ENCODE data around the gene TSPYL2.

TSPYL2 gene

GRCh38 chrX:53126377-53126776, 44.2 kb downstream of the TSPYL2 start:
- DNase-seq (ENCODE audit: low spot score) = no peak

GRCh38 chrX:53128097-53128749, 46.1 kb downstream of the TSPYL2 start:
- no peak for DNase-seq (ENCODE audit: low spot score)

DNA sequence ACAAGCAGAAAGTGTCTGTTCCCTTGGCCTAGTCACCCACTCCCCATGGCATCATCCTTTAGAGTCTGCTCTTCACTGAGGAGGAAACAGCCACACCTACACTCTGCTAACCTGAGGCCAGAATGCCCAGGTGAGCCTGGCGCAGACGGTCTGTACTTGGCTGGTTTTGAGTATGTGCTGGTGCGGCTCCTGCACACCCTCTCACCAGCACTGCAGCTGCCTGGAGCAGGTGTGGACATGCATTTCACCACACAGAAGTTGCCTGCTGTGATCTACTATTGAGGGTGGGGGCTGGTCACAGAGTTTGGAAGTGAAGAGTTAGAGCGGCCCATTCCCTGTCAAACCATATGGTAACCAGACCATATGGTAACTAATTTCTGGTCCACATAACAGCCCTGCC, 51.2 kb downstream of the TSPYL2 start:
- no peak for DNase-seq (ENCODE audit: low spot score)

DNA sequence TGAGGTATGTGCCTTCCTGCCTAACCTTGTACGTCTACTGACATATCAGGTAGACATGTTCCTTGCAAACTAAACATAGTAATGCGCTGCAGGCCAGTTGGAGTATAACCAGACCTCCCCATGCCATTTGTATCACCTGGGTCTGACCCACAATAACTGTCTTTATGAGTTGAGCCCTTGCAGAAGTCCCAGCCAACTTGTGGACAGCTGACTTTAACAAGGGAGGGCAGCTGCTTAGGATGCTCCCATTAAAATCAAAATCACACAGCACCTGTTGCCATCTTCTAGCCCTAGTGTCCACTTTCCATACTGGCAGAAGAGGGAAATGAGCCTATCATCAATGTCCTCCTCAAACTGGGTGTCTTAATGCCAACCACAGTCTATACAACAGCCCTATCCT, 53.4 kb downstream of the TSPYL2 start:
- no peak for DNase-seq (ENCODE audit: low spot score)

All from NAMALWA (cell line).